Activated CD4-positive, CD25-positive, alpha-beta regulatory T cell treated with anti-CD3 and anti-CD28 coated beads, Interleukin-2, amount 50 U/mL, for 24 hours (primary cell): Measurements from ENCODE around the gene GP1BB.

Experiments
- ATAC-seq, 2 donors: fragments of 150-1000 bp; cut with Tn5 transposase; one replicate each; pipeline ENCODE4 v1.10.0; 2021; ENCODE audit warnings: mild to moderate bottlenecking in 1 of 2, moderate library complexity in 1 of 2

The GP1BB gene

DNA sequence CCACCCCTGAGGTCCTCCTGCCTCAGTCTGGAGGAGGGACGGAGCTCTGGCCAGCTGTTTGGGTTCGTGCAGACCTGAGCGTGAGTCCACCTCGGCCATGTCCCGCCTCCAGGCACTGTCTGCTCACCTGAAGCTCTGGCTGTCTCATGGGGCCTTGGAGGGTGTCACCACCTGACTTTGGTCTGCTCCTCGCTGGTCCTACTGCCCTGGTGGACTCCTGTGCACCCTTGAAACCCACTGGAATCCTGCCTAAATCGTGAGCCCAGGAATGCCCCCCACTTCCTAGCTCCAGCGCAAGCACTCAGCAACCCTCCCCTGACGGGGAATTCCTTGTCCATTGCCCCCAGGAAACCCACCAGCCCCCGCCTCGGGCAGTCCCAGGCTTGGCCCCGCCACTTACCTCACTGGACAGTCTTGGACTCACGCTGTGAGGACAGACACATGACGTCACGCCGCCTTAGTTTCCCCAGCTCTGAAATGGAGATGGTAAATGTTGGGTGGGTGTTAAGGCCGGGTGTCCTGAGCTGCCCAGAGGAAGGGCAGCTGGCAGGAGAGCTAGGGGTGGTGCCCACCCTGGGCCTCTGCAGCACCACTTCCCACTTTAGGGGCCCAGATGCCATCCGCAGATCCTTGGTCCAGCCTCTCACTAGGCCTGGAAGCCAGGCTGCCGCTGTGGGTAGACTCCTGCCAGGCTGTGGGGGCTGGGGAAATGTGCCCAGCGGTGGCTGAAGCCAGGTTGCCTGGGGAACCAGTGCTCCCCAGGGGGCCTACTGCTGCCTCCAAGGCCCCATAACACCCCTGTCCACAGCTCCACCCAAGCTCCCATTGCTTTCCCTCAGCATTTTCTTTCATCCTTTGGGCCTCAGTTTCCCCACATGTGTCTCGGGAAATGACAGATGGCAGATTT lies 19.1 kb downstream of the GP1BB start:
- ATAC-seq = no peak

DNA sequence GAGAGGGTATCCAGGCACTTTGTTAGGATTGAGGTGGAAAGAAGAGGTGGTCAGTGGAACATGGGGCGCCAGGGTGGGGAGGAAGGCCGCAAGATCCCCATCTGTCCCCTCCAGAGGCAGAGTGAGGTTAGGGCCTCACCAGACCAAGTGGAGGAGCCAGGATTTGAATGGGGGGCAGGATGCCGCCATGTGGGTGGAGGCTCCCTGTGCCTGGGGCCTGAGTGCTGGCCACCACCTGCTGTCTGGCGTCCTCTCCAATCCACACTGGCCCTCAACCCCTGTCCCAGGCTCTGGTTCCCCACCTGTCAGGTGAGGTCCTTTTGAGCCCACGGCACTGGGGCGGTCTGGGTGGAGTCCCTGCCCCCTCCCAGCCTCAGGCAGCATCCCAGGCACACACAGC lies 19.7 kb downstream of the GP1BB start:
- ATAC-seq = no peak

DNA sequence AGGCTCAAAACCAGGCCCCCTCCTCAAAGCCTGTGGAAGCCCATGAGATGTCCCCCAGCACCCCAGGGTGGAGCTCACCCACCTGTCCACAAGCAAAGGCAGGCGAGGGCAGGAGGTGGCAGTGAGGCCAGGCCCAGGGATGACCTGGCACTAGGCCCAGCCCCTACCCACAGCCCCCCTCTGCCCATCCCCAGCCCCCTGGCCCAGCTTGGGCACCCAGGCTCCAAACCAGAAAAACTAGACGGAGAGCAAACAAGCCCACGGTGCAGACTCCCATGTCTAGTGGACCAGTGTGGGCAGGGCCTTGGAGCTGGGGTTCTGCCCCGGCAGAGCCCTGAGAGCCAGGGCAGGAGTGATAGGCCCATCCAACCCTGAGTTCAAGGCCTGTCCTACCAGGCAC lies 20.3 kb downstream of the GP1BB start:
- ATAC-seq = no peak

DNA sequence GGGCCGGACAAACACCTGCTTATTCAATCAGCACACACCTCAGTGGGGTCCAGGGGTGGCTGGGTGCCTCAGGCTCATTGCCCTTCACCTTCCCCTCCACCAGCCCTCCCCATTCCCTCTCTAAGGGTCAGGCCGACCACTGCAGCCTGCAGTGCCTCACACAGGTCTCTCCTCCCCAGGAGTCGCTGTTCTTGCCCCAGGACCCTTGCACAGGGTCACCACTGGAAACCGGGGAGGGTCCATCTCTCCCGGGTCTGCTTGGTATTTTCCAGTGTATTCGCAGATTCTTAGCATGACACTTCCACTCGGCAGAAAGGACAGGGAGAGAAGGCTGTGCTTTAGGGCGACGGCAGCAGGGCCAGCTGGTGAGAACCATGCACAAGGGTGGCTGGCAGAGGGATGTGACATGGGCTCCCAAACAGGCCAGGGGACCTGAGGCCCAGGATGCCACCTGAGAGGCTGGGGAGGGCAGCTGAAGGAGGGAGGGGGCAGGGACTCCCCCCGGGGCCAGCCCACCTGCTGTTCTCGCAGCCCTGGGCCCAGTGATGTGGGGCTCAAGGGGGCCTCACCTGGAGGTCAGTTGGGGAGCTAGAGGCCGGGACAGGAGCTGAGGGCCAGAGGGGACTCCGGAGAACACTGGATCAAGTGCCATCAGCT lies 21.1 kb downstream of the GP1BB start:
- ATAC-seq = no peak

DNA sequence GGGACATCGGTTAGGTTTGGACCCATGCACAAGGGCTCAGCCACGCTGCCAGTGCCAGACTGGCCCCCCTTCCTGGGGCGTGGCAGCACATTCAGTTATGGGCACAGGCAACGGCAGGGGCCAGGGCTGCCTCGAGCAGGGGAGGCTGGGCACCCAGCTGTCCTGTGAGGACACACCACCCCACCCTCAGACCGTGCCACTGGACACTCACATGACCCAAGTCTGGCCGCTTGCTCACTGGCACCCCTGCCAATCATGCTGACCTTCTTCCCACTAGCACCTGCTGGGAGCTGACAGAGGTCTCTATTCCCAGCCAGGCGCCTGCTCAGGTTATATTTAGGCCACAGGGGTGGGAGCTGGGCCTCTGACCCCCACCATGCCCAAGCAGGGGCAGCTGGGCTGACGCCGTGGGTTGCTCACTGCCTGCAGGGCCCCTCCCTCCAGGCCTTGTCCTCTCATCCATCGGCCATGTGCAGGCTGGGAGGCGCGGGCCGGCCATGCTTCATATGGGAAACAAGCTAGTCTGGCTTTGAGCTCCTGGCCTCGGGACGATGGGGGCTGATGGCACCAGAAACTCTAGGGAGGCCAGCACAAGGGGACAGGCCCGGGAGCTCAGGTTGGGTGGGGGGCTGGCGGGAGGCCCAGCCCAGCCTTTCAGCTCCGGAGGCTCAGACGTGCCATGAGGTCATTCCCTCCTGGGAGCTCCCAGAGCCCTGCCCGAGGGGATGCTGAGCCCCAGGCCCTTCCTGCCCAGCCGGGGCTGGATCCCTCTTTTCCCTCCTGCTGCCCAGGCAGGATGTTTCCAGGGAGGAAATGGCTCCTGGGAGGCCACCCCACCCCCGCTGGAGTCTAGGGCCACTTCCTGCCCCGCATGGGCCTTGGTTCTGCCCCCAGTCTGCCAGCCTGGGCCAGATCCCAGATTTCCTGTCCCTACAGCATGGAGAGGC lies 22.1 kb downstream of the GP1BB start:
- ATAC-seq = no peak

DNA sequence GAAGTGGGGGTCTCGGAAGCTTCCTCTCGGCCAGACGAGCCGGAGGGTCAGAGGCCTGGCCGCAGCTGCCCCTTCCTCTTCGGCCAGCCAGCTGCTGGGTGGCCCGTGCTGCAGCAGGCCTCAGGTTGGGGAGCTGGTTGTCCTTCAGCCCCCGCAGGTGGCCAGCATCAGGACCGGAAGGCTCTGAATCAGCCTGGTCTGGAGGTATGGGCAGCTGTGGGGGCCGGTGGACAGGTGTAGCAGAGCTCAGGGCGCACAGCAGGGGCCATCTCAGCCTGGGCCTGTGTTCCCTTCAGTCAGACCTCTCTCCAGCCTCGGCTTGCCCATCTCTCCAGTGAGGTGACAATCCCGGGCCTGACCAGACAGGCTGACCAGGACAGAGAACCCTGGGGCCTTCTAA lies 23.4 kb downstream of the GP1BB start:
- no peak for ATAC-seq

DNA sequence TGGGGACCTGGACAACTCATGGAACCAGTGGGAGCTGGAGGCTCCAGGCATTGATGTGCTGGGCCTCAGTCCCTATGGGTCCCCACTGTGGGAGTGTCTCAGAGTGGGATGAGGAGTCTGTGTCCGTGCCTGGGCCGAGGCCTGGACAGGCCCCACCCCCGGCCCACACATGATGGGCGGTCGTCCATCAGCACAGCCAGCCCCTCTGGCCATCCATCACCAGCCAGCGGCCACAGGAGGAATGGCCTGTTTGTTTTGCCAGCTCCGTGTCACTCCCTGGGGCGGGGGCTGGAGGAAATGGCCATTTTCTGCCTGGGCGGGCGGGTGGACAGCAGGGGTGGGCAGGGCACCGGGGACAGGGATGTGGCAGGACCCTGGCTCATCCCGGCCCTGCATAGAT lies 24.2 kb downstream of the GP1BB start:
- ATAC-seq = no peak

DNA sequence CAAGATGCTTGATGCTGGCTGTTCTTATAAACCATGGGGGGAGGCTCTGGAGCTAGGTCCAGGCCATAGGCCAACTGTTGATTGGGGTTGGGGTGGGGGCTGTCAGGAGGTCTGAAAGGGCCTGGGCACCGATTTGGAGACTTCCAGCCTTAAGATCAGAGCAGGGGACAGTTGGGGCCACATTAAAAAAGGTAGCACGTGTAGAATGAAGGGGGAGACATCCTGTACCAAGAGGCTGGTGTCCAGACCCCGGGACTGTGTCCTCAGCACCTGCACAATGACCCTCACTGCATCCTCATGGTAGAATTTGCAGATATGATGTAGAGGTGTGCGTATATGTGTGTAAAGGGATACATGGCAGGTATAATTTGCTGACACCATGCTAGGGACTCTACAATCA lies 24.8 kb downstream of the GP1BB start:
- no peak for ATAC-seq

DNA sequence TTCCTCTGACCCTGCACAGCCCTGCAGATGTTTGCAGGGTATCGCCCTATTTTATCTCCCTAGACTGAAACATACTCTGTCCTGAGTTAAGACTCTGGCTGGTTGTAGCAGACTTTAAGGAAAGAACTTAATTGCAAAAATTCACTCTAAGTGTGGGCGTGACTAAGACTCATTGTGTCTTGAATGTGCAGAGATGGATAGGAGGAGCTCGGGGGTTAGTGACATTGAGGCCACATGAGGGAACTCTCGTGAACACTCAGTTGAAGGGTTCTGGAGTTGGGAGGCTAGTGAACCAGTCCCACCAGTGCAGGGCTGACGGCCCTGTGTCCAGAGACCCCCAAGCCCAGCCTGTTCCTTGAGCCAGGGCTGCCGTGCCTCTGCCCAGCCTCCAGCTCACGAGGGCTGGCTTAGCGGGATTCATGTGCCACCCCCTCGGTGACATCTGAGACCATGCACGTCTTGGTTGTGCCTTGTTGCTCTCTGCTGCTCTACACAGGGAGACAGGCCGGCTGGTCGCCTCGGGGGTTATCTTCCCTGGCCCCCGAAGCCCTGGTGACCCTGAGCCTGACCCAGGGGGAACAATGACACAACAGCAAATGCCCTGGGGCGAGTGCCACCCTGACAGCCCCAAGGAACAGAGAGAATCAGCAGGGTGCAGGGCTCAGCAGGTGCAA lies 25.8 kb downstream of the GP1BB start:
- no peak for ATAC-seq

DNA sequence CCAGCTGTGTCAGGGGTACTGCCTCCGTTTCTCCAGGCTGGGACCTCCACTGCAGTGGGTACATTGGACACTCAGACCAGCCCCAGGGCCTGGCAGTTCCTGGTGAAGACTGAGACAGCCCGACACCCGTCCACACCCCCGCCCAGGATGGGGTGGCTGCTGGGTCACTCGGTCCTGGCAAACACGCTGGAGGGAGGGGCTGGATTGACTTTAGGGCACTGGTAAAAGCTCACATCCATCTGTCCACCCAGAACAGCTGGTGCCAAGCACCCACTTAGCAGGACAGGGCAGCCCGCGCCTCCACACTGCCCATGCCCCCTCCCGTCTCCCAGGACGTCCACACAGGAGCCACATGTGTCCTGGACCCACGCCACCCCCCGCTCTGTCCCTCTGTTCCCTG lies 26.5 kb downstream of the GP1BB start:
- ATAC-seq = no peak

DNA sequence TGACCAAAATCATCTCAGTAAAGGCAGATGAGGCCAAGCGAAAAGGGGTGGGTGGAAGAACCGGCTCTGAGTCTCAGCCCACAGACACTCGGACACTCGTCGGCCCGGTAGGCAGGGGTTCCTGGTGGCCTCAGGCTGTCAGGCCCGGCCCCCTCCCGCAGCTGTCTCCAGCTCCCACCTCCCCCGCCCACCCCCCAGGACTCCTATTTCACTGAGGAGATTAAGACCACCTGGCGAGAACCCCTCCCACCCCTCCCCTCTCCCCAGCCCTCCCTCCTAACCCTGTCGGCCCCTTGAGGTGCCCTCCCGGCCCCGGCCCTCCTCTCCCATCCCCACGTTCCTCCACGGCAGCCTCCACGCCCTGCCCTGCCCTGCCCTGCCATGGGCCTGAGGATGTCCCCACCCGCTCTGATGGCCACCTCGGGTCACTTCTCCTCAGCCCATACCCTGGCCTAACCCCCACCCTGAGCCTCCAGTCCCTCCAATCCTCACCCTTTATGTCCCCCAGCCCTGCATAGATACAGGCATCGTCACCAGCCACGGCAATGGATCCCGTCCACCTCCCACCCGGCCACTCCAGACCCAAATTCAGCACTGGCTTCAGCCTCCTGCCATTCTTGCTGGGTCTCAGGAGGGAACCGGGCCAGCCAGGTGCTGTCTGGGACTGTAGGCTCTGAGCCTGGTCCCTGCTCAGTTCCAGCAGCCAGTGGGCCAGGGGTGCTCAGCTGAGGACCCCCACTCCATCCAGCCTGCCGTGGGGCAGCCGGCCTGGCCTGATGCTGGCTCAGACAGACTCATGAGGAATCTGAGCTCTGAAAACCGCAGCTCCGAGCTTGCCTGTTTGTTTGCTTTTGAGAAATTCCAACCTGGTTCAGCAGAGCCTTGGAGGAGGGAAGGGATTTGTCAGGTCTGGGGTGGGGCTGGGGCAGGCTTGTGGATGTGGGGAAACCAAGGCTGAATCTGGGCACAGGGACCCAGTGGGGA lies 27.5 kb downstream of the GP1BB start:
- no peak for ATAC-seq

DNA sequence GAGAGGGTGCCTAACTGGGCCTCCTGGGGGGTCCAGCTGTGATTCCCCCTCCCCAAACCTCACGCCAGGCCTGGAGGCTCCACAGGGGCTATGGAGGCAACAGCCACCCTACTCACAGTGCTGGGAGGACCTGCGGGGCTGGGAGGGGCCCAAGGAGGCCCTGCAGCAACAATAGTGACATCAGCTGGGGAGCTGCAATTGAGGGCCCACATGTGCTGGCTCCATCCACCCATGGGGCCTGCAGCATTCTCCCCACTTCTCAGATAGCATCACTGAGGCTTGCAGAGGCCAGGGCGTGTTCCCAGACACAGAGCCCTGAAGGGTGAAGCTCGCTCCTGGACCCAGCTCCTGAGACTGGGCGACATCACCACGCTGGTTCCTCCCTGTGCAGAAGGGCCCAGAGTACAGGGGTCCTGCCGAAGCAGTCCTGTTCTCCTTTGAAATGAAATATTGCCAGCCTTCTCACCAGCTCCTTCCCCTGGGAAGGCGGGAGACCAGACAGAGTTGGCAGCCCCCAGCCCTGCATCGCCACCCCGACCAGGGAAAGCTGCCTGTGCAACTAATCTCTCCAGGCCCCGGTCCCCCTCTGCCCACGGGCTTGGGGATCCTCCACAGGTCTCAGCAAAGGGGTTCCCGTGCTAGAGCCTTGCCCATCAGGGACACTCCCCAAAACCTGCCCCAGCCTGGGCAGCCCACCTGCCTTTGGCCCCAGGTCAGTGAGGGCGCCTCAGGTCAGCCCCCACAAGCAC lies 28.3 kb downstream of the GP1BB start:
- no peak for ATAC-seq

DNA sequence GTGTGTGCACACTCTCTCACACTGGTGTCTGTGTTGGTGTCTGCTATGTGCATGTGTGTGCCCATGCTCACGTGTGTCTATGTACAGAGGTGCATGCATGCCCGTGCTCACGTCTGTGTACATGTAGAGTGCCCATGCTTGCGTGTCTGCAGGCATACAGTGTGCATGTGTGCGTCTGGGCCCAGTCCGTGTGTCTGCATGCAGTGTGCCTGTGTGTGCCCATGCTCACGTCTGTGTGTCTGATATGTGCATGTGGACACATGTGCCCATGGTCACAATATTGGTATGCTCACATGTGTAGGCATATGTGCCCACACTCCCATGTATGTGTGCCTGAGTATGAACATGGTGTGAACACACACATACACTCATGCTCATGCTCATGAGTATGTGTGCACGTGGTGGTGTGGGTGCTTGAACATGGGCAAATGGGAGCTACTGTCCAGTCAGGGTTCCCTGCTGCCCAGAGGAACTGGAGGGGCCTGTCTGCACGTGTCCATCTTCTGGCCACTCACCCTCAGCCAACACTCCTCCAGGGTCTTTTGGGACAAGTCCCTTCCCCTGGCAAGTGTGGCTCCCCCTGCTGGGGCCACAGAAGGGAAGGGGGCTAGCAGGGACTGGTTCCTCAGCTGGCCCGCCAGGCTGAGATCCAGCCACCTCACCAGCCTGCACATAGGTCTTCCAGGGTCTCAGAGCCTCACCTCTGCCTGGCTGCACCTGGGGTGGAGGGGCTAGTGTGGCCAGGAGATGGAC lies 29.9 kb downstream of the GP1BB start:
- no peak for ATAC-seq

DNA sequence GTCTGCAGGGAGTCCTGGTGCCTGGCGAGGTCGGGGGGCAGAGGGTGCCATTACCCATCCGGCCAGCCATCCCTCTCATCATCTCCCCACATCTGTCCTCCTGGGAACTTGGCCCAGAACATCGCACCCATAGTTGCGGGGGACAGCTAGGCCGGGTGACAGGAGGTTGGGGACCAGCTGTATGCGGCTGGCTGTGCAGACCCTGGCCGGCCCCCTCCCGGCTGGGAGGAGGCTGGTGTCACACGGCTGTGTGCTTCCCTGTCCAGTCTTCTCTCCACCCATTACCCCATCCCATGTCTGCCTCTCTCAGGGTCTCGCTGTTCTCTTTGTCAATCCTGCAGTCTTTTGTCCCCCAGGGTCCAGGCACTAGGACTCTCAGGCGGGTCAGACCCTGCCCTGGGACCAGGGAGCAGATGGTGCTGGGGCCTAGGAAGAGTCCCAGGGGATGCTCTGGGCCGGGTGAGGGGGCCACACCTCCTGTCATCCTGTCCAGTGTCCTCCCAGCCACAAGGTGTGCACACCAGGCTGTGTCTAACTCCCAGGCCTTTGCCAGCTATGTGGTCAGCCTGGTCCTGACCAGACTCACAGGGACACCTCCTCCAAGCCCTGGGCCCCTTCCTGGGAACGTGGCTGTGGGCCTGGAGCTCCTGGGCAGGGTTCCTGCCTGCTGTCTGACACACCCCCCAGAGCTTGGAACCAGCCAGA lies 30.8 kb downstream of the GP1BB start:
- ATAC-seq = no peak

DNA sequence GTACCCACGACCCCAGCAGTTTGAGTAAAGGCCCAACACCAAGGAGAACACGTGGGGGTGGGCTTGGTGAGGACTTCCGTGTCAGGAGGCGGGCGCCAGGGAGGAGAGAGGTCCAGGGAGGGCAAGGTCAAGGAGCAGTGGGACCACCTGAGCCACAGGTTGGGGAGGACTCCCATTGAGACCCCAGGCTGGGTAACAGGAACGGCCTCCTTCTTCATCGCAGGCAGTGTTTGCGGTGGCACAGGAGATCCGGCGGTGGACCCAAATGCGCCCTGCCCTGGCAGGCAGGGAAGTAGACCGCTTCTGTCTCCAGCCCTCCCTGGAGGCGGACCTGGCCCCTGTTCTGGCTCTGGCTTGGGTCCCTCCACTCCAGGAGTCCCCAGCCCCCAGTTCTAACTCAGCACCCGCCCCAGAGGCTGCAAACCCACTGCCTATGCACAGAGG lies 31.4 kb downstream of the GP1BB start:
- no peak for ATAC-seq

DNA sequence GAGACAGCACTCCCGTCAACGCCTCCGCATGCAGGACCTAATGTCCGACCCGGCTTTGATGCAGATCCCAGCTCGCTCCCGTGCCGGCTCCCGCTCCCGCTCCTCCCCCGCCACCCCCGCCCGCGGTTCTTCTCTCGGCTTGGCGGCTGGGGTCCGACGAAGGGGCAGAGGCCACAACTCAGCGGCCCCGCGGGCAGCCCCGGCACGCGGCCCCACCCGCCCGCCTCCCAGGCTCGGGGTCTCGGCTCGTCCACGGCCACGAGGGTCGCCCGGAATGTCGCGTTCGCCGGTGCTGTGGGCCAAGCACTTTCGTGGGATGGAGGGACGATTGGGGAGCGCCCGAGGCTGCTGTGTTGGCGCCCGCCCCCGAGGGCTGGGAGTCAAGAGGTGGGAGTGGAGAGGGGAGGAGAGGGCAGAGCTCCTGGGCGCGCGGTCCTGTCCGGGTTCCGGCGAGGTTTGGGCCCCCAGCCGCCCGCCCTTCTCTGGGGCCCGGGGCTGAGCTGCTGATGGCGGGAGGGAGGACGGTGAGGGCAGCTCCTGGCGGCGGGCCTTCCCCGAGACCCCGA lies 31.9 kb downstream of the GP1BB start:
- ATAC-seq = no peak

DNA sequence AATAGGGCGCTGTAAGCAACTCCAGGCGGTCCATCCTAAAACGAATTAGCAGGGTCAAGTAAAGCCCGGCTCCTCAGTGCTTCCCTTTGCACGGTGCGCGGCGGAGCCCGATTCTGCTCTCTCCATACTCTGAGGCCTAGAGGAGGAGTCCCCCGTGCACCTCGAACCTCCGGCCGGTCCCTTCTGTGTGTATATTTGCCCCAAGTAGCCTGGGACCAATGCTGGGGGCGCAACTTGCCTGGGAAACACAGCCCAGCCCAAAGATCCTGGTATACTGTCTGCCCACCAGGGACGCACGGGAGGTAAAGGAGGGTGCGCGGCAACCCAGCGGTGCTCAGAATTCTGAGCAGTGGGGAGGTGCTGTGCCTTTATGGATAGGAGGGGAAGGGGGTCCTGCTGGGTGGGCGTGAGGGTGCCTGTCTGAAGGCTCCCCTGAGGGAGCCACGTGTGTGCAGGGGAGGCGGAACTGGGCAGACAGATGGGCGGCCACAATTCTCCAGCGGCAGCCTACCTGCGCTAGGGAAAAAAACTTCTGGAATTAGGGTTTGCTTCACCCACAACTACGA lies 32.5 kb downstream of the GP1BB start:
- ATAC-seq = no peak
